Measurements from ENCODE around the gene CNN2.

Gene CNN2

DNA sequence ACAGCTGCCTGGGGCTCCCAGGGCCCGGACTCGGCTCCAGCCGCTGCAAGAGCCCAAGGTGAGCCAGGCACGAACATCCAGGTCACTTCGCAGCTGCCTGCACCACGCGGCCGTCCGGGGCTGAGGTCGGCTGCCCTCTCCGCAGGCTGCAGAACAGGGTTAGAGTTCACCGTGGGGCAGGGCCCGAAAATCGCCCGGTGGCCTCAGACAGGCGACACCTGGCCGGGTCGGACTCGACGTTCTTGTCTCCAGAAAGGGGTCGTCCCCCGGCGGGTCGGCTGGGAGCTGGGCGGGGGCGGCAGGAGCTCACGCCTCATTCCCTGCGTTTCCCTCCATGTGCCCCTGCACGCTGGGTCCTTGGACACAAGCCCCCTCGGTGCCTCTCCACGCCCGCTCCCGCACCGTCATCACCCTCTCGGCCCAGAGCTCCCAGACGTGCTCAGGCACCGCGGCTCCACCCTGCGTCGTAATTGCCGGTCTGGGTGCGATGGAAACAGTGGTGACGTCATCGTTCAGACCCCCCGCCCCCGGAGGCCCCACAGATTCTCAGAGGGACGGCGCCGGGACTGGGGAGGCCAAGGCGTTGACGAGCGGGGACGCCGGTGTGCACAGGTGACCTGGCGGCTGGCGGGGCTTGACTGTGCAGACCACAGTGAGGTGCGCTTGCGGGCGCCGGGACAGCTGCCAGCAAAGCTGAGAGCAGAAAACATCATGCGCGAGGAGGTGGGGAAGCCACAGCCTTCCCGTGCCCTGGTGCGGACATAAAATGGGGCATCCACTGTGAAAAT, 30.2 kb upstream of the CNN2 start:
- peak; percentile 66 for DNase-seq

DNA sequence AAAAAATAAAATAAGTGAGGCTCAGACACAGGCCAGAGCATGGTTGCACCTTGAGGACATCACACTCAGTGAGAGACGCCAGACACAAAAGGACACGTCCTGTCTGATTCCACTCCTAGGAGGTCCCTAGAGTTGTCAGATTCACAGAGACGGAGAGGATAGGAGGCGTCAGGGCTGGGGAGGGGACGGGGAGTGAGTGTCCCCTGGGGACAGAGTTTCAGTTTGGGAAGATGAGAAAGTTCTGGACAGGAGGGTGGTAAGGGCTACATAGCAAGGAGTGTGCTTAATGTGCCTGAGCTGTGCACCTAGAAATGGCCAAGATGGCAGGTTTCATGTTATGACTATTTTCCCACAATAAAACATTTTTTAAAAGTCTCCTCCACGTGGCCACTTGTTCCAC, 28.3 kb upstream of the CNN2 start:
- no peak for DNase-seq

DNA sequence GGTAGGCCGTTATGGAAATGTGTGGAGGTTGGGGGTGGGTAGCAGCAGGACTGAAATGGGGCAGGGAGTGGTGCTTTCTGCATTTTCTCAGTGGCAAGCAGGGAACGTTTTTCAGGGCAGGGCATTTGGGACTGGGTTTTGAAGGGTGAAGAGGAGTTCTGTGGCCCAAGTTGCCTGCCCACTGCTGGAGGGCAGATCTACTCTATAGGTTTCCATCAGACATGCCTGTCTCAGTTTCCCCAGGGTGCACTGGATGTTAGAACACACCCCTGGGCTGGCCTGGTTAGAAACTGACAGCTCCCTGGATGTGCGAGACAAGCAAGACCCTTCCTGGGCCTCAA, 27.1 kb upstream of the CNN2 start:
- no peak for DNase-seq

DNA sequence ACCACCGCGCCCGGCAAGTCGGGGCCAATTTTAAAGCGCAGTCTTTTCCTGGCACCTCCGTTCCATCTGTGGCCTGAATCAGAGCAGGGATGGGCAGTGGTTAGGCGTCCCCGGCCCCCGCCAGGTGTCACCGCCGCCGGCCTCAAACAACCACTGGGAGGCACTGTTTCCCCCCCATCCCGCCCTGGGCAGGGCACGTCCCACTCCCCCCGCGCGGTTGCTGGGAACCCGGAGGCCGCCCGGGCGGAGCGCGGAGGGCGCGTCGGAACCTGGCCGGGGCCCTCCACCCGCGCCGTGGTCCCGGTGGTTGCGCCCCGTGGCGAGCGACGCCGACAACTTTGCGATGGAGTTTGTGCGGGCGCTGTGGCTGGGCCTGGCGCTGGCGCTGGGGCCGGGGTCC, 26.3 kb upstream of the CNN2 start, which contains the start of gene GRIN3B:
Gene GRIN3B, plus strand, starts transcription at position 325 of the 400 bp plus-strand sequence. Its CDS starts 19 bp downstream, at position 344.
- DNase-seq: peak; percentile 59

DNA sequence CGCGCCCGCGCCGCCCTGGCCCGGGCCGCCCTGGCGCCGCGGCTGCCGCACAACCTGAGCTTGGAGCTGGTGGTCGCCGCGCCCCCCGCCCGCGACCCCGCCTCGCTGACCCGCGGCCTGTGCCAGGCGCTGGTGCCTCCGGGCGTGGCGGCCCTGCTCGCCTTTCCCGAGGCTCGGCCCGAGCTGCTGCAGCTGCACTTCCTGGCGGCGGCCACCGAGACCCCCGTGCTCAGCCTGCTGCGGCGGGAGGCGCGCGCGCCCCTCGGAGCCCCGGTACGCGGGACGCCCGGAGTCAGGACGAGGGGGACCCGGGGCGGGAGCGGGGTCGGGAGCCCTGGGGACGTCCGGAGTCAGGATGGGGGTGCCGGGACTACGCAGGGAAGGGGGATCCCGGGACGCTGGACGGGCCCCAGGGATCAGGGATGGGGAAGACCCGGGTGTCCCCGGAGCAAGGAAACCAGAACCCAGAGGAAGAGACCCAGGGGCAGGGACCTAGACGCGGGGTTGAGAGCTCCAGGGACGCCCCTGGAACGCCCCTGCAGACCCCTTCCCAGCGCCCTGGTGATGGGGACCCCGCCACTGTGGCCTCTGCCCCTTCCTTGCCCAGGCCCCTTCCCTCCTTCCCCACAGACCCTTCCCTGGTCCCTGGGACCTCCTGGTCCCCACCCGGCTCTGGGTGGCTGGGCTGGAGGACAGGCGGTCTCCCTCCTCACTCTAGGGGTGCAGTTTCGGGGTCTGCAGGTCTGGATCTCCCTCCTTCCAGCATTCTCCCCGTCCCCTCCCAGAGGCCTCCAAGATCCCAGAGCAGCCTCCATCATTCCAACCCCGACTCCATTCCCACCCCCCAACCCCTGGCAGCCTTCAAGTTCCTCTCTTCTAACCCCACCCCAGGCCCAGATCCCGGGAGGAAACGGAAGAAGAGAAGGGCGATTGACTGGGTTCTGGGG, 25.5 kb upstream of the CNN2 start:
- no peak for DNase-seq

DNA sequence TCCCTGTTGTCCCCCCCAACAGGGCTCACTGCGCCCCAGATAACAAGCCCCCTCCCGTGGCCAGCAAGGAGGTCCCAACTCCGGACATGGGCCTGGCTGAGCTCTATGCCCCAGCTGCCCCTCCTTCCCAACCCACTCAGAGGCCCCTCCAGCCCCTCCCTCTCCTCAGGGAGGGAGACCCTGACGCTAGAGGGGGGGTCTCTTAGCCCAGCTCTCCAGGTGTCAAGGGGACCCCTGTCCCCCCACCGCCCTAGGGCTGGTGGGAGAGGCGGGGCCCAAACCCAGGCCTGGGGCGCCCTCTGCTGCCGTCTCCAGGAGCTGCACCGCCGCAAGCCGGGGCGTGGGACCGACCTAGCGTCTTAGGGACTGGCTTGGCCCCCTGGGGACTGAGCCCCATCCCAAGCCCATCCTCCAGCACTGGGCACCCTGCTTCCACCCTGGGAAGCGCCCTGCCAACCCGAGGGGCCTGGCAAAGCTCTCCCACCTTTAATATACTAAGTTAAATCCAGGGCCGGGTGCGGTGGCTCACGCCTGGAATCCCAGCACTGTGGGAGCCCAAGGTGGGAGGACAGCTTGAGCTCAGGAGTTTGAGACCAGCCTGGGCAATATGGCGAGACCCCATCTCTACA, 24.8 kb upstream of the CNN2 start:
- peak; percentile 53 for DNase-seq

DNA sequence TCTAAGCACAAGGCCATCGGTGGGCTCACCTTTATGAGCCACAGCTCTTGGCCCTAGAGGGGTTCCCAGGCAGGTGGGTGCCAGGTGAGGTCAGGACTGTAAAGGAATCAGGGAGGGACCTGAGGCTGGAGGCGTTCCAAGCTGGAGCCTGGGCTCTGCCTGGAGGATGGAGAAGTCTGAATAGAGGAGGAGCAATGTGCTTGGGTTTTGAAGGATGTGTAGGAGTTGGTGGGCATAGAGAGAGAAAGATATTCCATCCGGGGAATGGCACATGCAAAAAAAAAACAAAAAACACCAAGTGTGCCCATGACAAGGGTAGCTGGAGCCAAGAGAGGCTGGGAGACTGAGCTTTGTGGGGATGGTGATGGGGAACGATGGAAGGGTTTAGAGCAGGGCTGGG, 23.8 kb upstream of the CNN2 start:
- DNase-seq: no peak

DNA sequence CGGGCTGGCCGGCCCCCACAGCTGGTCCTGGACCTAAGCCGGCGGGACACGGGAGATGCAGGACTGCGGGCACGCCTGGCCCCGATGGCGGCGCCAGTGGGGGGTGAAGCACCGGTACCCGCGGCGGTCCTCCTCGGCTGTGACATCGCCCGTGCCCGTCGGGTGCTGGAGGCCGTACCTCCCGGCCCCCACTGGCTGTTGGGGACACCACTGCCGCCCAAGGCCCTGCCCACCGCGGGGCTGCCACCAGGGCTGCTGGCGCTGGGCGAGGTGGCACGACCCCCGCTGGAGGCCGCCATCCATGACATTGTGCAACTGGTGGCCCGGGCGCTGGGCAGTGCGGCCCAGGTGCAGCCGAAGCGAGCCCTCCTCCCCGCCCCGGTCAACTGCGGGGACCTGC, 23.1 kb upstream of the CNN2 start:
- no peak for DNase-seq

DNA sequence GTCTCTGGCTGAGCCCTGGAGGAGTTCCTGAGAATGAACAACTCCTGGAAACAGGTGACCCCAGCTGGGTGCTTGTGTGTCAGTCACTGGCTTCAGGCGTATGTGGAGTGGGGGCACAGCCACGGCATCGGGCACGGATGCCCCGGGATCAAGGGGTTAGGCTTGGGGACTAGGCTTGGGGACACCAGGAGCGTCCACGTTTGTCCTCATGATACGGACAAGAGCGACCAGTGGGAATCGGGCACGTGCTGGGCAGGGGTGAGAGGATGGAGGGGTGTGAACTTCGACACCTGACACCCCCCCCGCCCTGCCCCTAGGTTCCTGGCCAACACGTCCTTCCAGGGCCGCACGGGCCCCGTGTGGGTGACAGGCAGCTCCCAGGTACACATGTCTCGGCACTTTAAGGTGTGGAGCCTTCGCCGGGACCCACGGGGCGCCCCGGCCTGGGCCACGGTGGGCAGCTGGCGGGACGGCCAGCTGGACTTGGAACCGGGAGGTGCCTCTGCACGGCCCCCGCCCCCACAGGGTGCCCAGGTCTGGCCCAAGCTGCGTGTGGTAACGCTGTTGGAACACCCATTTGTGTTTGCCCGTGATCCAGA, 22.1 kb upstream of the CNN2 start:
- DNase-seq: no peak

DNA sequence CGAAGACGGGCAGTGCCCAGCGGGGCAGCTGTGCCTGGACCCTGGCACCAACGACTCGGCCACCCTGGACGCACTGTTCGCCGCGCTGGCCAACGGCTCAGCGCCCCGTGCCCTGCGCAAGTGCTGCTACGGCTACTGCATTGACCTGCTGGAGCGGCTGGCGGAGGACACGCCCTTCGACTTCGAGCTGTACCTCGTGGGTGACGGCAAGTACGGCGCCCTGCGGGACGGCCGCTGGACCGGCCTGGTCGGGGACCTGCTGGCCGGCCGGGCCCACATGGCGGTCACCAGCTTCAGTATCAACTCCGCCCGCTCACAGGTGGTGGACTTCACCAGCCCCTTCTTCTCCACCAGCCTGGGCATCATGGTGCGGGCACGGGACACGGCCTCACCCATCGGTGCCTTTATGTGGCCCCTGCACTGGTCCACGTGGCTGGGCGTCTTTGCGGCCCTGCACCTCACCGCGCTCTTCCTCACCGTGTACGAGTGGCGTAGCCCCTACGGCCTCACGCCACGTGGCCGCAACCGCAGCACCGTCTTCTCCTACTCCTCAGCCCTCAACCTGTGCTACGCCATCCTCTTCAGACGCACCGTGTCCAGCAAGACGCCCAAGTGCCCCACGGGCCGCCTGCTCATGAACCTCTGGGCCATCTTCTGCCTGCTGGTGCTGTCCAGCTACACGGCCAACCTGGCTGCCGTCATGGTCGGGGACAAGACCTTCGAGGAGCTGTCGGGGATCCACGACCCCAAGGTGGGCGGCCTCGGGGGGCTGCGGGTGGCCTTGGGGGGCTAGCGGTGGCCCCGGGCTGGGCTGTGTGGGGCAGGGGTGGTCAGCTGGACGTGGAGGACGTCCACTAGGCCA, 21.4 kb upstream of the CNN2 start:
- no peak for DNase-seq

DNA sequence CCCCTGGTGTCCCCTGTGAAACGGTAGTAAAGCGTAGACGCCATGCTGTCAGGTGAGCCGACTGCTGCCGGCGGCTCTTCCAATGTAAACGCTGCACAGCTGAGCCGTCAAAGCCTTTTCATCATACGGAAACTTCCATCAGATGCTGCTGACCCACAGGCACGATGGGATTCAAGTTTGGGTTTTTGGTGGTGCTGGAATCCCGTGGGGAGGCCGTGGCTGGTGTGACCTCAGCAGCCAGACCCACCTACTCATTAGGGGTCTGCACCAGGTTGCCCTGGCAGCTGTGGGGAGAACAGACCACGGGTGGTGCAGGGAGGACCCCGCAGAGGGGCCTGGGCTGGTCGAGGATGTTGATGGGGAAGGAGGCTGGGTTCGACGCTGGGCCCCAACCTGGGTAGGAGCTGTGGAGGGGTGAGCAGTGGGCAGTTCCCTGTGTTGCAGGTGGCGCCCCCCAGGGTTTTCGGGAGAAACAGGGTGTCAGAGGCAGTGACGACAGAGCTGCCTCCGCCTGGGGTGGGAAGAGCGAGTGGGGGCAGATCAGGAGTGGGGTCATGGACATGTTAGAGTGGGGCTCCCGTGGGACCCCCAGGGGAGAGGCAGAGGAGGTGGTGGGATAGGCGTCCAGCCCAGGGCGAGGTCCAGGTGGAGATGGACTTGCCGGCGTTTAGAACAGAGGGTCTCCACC, 19.6 kb upstream of the CNN2 start:
- DNase-seq: no peak

DNA sequence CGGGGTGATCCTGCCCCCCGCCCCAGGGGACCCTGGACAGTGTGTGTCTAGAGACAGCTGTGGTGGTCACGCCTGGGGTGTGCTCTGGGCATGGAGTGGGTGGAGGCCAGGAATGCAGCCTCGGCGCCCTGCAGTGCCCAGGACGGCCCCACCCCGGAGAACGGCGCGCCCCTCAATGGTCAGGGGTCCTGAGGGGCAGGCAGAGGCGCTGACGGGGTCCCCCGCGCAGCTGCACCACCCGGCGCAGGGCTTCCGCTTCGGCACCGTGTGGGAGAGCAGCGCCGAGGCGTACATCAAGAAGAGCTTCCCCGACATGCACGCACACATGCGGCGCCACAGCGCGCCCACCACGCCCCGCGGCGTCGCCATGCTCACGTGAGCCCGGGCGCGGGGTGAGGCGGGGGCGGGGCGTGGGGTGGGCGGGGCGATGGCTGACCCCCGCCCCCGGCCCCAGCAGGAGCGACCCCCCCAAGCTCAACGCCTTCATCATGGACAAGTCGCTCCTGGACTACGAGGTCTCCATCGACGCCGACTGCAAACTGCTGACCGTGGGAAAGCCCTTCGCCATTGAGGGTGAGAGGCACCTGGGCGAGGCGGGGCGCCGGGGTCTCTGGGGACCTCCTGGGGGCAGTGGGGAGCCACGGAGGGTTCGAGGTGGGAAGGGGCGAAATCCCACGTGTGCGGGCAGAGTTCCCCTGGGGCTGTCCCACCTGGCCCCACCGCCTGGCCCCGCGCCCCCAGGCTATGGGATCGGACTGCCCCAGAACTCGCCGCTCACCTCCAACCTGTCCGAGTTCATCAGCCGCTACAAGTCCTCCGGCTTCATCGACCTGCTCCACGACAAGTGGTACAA, 18.8 kb upstream of the CNN2 start:
- no peak for DNase-seq

DNA sequence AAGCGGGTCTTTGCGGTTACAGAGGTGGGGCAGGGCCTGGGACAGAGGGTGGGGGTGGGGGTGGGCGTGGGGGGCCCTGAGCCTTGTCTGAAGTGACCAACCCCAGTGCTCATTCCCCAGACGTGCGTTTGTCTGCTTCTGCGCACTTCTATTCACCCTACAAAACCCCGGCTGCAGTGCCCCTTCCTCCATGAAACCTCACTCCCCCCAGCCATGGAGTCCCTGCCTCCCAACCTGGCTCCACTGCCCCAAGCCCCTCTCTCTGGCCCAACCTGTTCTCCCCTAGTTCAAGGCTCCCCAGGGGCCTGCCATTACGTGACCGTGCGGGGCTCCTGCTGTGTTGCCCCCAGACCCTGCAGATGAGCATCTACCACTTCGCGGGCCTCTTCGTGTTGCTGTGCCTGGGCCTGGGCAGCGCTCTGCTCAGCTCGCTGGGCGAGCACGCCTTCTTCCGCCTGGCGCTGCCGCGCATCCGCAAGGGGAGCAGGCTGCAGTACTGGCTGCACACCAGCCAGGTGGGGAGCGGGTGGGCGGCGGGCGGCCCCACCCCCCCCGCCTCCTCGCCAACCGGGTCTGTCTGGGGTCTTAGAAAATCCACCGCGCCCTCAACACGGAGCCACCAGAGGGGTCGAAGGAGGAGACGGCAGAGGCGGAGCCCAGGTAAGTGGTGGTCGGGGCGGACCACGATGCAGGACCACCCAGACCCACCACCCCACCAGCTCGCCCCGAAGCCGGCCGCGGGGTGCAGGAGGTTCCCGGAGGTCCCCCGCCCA, 18.0 kb upstream of the CNN2 start:
- no peak for DNase-seq

DNA sequence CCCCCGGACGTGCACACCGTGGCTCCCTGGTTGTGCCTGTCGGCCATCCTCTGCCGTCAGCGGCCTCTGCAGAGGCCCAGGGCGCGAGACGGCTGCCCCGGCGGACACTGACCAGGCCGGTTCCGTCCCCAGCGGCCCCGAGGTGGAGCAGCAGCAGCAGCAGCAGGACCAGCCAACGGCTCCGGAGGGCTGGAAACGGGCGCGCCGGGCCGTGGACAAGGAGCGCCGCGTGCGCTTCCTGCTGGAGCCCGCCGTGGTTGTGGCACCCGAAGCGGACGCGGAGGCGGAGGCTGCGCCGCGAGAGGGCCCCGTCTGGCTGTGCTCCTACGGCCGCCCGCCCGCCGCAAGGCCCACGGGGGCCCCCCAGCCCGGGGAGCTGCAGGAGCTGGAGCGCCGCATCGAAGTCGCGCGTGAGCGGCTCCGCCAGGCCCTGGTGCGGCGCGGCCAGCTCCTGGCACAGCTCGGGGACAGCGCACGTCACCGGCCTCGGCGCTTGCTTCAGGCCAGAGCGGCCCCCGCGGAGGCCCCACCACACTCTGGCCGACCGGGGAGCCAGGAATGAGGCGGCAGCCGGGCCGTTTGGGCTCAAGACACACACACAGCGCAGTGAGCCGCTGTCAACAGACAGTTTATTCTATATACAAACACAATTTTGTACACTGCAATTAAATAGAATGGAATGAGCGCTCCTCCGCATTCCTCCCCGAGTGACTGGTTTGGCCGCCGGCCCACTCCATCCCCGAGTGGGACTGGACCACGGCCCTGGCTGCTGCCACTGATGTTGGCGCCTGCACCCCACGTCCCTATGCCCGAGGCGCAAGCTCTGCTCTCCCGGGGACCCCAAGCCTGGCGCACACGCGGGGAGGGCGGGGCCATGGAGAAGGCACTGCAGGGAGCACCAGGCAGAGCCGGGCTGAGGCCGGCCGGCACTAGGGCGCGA, 17.1 kb upstream of the CNN2 start:
- DNase-seq: no peak

DNA sequence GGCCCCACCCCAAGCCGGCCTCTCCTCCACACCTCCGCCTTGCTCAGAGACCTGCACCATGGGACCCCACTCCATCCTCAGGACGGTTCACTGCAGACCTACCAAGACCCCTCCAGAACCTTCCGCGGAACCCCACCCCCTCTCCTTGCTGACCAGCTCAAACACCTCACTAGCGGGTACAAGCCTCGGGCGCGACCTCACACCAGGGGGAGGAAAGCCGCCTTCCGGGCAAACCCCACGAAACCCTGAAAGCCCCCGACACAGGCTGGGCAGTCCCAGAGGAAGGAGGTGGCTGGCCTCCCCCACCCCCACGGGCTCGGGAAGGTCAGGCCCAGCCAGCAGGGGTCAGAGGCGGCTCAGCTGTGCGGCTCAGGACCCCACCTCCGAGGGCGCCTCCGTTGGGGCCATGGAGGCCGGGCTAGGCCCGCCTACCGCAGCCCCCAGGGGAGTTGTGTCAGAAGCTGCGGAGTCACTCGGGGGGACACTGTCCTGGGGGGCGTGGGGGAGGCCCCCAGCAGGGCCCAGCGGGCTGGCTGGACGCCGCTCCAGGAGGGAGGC, 16.3 kb upstream of the CNN2 start:
- no peak for DNase-seq

DNA sequence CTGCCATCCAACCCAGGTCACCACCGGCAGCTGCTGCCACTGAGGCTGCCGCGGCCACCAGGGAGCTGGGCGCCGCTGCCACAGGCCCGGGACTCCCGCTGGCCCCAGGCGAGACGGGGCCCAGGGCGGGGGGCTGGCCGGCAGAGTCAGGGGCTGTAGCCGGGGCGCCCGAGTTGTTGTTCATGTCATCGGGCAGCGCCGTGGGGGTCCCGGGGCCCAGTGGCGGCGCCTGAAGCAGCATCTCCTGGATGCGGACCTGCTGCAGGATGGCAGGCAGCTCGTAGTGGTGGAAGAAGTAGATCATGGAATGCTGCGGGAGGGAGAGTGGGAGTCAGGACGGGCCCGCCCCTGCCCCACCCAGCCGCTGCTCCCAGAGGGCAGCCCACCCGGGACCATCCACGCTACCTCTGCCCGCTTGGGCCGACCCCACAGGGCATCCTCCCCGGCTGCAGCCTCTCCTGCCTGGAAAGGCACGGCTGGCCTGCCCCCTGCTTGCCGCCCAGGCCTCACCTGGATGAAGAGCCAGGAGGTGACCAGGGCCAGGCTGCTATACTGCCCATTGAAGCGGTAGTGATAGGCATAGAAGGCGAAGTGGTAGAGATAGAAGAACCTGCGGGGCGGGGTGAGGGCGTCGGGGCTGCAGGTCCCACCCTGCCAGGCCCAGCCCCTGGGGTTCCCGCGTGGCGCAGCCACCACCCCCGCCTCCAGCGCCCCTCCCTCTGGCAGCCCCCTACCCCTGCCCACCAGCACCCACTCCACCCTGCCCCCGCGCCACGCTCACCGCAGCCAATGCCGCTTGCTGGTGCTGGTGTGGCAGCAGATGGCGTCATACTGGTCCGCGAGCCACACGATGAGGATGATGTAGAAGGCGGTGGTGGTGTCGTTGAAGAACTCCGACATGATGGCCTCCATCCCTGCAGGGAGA, 15.6 kb upstream of the CNN2 start:
- DNase-seq: no peak

DNA sequence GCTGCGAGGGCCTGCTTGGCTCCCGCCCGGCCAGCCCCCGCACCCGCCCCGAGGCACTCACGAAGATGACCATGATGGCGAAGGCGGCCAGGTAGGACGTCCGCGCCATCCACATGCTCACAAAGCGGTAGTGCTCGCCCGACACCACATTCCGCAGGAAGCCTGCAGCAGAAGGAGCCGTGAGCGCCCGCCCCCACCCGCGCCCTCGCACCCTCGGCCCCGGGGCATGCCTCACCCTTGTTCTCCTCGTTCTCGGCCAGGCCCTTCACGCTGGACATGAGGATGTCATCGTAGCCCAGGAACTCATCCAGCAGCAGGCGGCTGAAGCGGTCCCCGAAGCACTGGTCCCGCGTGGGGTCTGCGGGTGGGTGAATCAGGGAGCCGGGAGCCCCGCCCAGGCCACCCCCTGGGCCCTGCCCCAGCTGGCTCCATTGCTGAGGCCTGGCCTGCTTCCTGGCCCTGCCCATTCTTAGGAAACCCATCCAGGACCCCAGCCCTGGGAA, 14.5 kb upstream of the CNN2 start:
- no peak for DNase-seq
